NCI-H510A treated with DMSO at 0.1 percent for 48 hours (cell line): ENCODE measurements around the gene CDC123.
"Not testable (repeated sequence)": the region's sequence is repeated elsewhere in the genome, so short reads cannot be mapped to it uniquely, and the experiment has no call there.

Experiments used
- DNase-seq: peaks from one replicate; lab custom pipeline; 2025; lab: John Stamatoyannopoulos, UW

Gene CDC123

GRCh38 chr10:12191715-12192114 lies 4.3 kb upstream of the CDC123 start:
- DNase-seq = no peak

- DNase-seq = no peak
Observed at GRCh38 chr10:12193193-12193592, 2.8 kb upstream of the CDC123 start.

- DNase-seq = no peak
Observed at GRCh38 chr10:12194752-12195271, 1.2 kb upstream of the CDC123 start.

- no peak for DNase-seq
Observed at GRCh38 chr10:12195281-12195602, 746 bp upstream of the CDC123 start.

- DNase-seq = no peak
Observed at GRCh38 chr10:12196531-12197211, 683 bp downstream of the CDC123 start.

- DNase-seq = no peak
Observed at GRCh38 chr10:12198156-12198555, 2.2 kb downstream of the CDC123 start.

- DNase-seq = no peak
Observed at GRCh38 chr10:12200850-12201249, 4.9 kb downstream of the CDC123 start.

- DNase-seq = no peak
Observed at GRCh38 chr10:12201543-12201942, 5.6 kb downstream of the CDC123 start.

GRCh38 chr10:12202226-12202625 lies 6.2 kb downstream of the CDC123 start:
- no peak for DNase-seq

- no peak for DNase-seq
Observed at GRCh38 chr10:12205082-12205481, 9.1 kb downstream of the CDC123 start.

GRCh38 chr10:12207114-12207513 lies 11.1 kb downstream of the CDC123 start:
- no peak for DNase-seq

GRCh38 chr10:12208460-12208859 lies 12.5 kb downstream of the CDC123 start:
- DNase-seq = no peak

- no peak for DNase-seq
Observed at GRCh38 chr10:12212454-12212853, 16.5 kb downstream of the CDC123 start.

GRCh38 chr10:12213621-12214020 lies 17.6 kb downstream of the CDC123 start:
- no peak for DNase-seq

GRCh38 chr10:12214093-12214492 lies 18.1 kb downstream of the CDC123 start:
- DNase-seq = no peak

- peak; percentile 49 for DNase-seq
Observed at GRCh38 chr10:12214763-12215218, 18.8 kb downstream of the CDC123 start.

GRCh38 chr10:12218991-12219390 lies 23.0 kb downstream of the CDC123 start:
- DNase-seq = no peak

GRCh38 chr10:12221323-12222298 lies 25.6 kb downstream of the CDC123 start:
- DNase-seq = no peak

- DNase-seq = no peak
Observed at GRCh38 chr10:12225444-12225843, 29.5 kb downstream of the CDC123 start.

GRCh38 chr10:12226438-12226837 lies 30.4 kb downstream of the CDC123 start:
- not testable (repeated sequence) for DNase-seq

- no peak for DNase-seq
Observed at GRCh38 chr10:12228851-12229250, 32.9 kb downstream of the CDC123 start.

GRCh38 chr10:12234687-12235086 lies 38.7 kb downstream of the CDC123 start:
- not testable (repeated sequence) for DNase-seq

GRCh38 chr10:12235116-12235694 lies 39.2 kb downstream of the CDC123 start:
- no peak for DNase-seq
